ENCODE data around the gene MEGF6. TPM values are rescaled to one million over a fixed set of nuclear protein-coding genes. Genes with fewer than 3 reads are reported as not detected.

Gene MEGF6
- total RNA-seq, 1 donor from 2014 or later = 10.9 TPM

DNA sequence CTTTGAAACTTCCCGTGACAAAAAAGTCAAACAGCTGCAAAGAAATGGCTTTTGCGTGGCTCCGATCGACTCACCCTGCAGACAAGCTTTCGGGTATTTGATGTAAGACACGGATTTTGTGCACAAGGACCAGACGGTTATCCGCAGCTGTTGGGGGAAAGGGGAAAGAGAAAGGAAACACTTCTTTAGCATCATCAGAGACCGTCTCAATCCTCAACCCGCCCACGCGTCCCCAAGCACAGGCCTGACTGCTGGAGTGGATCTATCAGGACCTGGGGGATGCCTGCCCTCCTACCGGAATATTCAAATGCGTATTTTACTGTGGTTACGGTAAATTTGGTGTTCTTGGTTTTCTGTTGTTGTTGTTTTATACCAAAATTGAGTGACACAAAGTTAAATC, 27.4 kb upstream of the MEGF6 start:
- Mint-ChIP-seq H3K4me1 (no peaks in the 10 kb centered on the region), H3K4me3 (no peak overlapping the region), H3K9me3 (no peaks in the 10 kb centered on the region), H3K36me3 (ENCODE audit: low read depth) (peaks cover 71% of the 10 kb centered on the region), H3K27me3 (no peaks in the 10 kb centered on the region), H3K27ac (no peak overlapping the region)
- intact Hi-C loops (cut with micrococcal nuclease) = no loop called here
- DNase-seq = no peak
- ChIA-PET POLR2A (no interaction called here), CTCF (interaction anchor here (0.9 kb wide), 1 partner anchor 19 kb away, joined by 5 read pairs; no protein-coding TSS in a partner anchor)
- ATAC-seq (ENCODE audit: low read depth) = no peak
- TF ChIP-seq, protein P1, sequence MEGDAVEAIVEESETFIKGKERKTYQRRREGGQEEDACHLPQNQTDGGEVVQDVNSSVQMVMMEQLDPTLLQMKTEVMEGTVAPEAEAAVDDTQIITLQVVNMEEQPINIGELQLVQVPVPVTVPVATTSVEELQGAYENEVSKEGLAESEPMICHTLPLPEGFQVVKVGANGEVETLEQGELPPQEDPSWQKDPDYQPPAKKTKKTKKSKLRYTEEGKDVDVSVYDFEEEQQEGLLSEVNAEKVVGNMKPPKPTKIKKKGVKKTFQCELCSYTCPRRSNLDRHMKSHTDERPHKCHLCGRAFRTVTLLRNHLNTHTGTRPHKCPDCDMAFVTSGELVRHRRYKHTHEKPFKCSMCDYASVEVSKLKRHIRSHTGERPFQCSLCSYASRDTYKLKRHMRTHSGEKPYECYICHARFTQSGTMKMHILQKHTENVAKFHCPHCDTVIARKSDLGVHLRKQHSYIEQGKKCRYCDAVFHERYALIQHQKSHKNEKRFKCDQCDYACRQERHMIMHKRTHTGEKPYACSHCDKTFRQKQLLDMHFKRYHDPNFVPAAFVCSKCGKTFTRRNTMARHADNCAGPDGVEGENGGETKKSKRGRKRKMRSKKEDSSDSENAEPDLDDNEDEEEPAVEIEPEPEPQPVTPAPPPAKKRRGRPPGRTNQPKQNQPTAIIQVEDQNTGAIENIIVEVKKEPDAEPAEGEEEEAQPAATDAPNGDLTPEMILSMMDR (IDR thresholded peaks at IDR 0.05) = no peak

DNA sequence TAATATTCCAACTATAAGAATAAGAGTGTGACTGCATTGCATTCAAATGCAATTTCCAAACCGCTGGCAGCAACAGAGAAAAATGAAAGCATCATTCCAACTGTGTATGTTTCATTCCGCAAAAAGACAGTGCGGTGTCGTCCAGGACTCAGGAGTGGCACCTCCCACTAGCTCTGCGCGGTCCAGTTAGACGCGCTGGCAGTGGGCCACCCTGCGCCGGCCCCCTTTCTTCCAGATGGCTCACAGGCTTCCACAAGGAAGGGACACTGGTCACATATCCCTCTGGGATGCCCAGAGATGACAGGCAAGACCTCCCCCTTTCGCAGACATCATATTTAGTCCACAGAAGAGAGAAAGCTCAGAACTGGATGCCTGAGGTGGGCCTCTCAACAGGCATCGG, 26.7 kb upstream of the MEGF6 start:
- TF ChIP-seq, protein P1 (IDR thresholded peaks at IDR 0.05) = no peak
- Mint-ChIP-seq H3K27ac (no peak overlapping the region), H3K4me3 (no peak overlapping the region), H3K4me1 (no peaks in the 10 kb centered on the region), H3K27me3 (no peaks in the 10 kb centered on the region), H3K36me3 (ENCODE audit: low read depth) (peaks cover 74% of the 10 kb centered on the region), H3K9me3 (no peaks in the 10 kb centered on the region)
- ATAC-seq (ENCODE audit: low read depth) = no peak
- no peak for DNase-seq
- ChIA-PET CTCF (interaction anchor here (0.9 kb wide), 1 partner anchor 19 kb away, joined by 5 read pairs; no protein-coding TSS in a partner anchor), POLR2A (interaction anchor here (0.6 kb wide), 1 partner anchor 28 kb away, joined by 14 read pairs; no protein-coding TSS in a partner anchor)
- intact Hi-C loops (cut with micrococcal nuclease) = no loop called here

GRCh38 chr1:3636531-3636930, 25.2 kb upstream of the MEGF6 start:
- H3K36me3 Mint-ChIP-seq (ENCODE audit: low read depth) = peaks cover 68% of the 10 kb centered on the region
- ATAC-seq (ENCODE audit: low read depth) = no peak
- no peaks in the 10 kb centered on the region for H3K27me3 Mint-ChIP-seq
- H3K4me3 Mint-ChIP-seq = no peak overlapping the region
- DNase-seq = no peak
- TF ChIP-seq, protein P1 (IDR thresholded peaks at IDR 0.05) = no peak
- no peaks in the 10 kb centered on the region for H3K9me3 Mint-ChIP-seq
- no peak overlapping the region for H3K27ac Mint-ChIP-seq
- H3K4me1 Mint-ChIP-seq = no peaks in the 10 kb centered on the region
- ChIA-PET CTCF (no interaction called here), POLR2A (no interaction called here)
- intact Hi-C loops (cut with micrococcal nuclease) = no loop called here

- CTCF ChIA-PET = no interaction called here
- POLR2A ChIA-PET = no interaction called here
- TF ChIP-seq, protein P1 (IDR thresholded peaks at IDR 0.05) = no peak
- no peaks in the 10 kb centered on the region for H3K27me3 Mint-ChIP-seq
- no peak overlapping the region for H3K27ac Mint-ChIP-seq
- DNase-seq (no peak), ATAC-seq (ENCODE audit: low read depth) (no peak)
- H3K36me3 Mint-ChIP-seq (ENCODE audit: low read depth) = peaks cover 64% of the 10 kb centered on the region
- H3K9me3 Mint-ChIP-seq = no peaks in the 10 kb centered on the region
- H3K4me3 Mint-ChIP-seq = no peak overlapping the region
- intact Hi-C loops (cut with micrococcal nuclease) = no loop called here
- no peaks in the 10 kb centered on the region for H3K4me1 Mint-ChIP-seq
Observed at GRCh38 chr1:3636080-3636479, 24.8 kb upstream of the MEGF6 start.

- ATAC-seq (ENCODE audit: low read depth) (no peak), DNase-seq (no peak)
- H3K27me3 Mint-ChIP-seq = no peaks in the 10 kb centered on the region
- H3K4me1 Mint-ChIP-seq = peaks cover 9% of the 10 kb centered on the region
- TF ChIP-seq, protein P1 (IDR thresholded peaks at IDR 0.05) = no peak
- no peak overlapping the region for H3K4me3 Mint-ChIP-seq
- ChIA-PET POLR2A (no interaction called here), CTCF (no interaction called here)
- H3K36me3 Mint-ChIP-seq (ENCODE audit: low read depth) = peaks cover 76% of the 10 kb centered on the region
- H3K9me3 Mint-ChIP-seq = no peaks in the 10 kb centered on the region
- intact Hi-C loops (cut with micrococcal nuclease) = no loop called here
- no peak overlapping the region for H3K27ac Mint-ChIP-seq
Observed at GRCh38 chr1:3634059-3634800, 22.9 kb upstream of the MEGF6 start.

Measured in activated B cell treated with CpG ODN at 0.5 μM for 24 hours (primary cell).